Cardiac fibroblast (primary cell): Measurements from ENCODE around the gene SEMA5B.

Experiments
- DNase-seq, 2 donors: peaks; one replicate each; pipeline versions ENCODE4 v3.0.0 to v3.0.0-alpha.2; 2010; ENCODE audit warnings: low read depth in 2 of 2
- H3K4me3 ChIP-seq, 2 donors: replicated peaks in 1 of 2; 1 replicate in 1 of 2; 2 replicates in 1 of 2; pipeline ENCODE4 v1.5.1; 2011; ENCODE audit warnings: low read depth in 2 of 2, low read length in 2 of 2, mild to moderate bottlenecking in 2 of 2, moderate library complexity in 1 of 2
- CTCF ChIP-seq: IDR thresholded peaks from one replicate; pipeline ENCODE4 v1.5.1; 2011; ENCODE audit warnings: low read depth, mild to moderate bottlenecking, low read length, inconsistent platforms

The SEMA5B gene

DNA sequence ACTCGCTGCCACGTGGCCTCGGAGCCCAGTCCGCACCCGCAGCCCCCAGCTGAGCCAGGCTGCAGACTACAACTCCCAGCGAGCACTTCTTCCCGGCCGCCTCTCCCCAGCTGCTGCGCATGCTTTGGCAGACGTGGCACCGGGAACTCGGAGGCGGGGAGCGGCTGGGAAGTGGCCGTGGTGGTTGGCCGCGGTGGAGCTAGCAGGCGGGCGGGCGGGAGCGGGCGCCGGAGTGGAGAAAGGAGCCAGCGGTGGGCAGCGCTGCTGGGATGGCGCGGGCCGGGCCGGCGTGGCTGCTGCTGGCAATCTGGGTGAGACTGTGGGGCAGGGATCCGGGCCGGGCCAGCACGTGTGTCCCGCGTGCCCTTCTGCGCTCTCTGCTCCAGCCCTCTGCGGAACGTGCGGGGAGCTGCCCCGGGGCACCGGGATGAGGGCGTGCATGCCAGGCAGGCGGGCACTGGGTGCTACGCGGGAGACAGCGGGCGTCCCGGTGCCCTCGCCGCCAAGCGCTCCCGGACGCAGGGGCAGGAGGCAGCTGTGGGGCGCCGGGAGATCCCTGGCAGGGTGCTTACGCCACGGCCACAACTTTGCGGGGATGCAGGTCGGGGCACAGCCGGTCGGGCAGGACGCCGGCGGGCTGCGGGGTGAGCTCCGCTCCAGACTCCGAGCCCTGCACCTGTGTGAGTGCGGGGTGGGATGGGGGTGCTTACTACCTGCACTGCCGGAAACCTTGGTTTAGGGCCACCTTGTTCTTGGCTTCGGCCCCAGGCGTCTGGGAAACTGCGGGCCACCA is 39.5 kb upstream of the SEMA5B start, which contains the start of gene PDIA5:
Gene PDIA5, plus strand, starts transcription at position 130 of the 793 bp plus-strand sequence. Its CDS starts 140 bp downstream, at position 270.
- H3K4me3 ChIP-seq: peak within 1 kb of the TSS; percentile 92 to 97
- DNase-seq: peak; percentile 89 to 92
- TF ChIP-seq CTCF: no peak

DNA sequence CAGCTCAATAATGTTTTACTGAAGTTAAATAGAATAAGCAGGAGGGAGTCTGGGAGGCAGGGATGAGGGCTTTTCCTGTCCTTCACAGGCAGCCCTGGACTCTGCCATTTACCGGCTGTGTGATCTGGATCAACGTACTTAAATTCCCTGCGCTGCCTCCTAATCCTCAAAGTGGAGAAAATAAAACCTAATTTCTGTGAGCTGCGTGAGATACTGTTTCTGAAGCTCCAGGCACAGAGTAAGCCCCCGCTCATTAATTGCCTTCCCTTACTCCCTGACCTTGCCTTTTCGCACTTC is 39.0 kb upstream of the SEMA5B start:
- DNase-seq: no peak
- no peak for TF ChIP-seq CTCF
- peak overlapping the region; percentile 92 to 97 for H3K4me3 ChIP-seq

- no peak for TF ChIP-seq CTCF
- no peak overlapping the region for H3K4me3 ChIP-seq
- DNase-seq: no peak
Measured at GRCh38 chr3:123064914-123065313, 37.4 kb upstream of the SEMA5B start.

- TF ChIP-seq CTCF: no peak
- no peak for DNase-seq
- H3K4me3 ChIP-seq: no peak overlapping the region
Measured at GRCh38 chr3:123064506-123064905, 36.9 kb upstream of the SEMA5B start.

DNA sequence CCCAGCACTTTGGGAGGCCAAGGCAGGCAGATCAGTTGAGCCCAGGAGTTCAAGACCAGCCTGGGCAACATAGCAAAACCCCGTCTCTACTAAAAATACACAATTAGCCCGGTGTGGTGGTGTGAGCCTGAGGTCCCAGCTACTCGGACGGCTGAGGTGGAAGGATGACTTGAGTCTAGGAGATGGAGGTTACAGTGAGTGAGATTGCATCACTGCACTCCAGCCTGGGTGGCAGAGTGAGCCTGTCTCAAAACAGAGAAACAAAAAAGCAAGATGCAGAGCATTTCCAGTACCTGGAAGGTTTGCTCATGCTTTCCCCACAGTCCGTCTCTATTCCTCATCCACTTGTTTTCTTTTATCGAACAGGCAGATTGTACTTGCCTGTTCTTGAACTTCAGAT is 35.5 kb upstream of the SEMA5B start:
- TF ChIP-seq CTCF: no peak
- no peak overlapping the region for H3K4me3 ChIP-seq
- no peak for DNase-seq

DNA sequence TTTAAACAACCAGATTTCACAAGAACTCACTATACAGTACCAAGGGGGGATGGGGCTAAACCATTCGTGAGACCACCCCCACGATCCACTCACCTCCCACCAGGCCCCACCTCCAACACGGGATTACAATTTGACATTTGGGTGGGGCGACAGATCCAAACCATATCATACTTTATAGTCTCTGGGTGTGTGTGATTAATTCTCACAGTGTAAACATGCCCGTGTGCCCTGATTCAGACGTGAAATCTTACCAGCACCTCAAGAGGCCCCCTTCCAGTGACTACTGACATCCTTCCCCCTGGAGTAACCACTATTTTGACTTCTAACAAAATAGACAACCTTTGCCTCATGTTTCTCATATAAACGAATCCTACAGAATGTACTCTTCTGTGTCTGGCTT is 34.3 kb upstream of the SEMA5B start:
- TF ChIP-seq CTCF: no peak
- DNase-seq: no peak
- no peak overlapping the region for H3K4me3 ChIP-seq

GRCh38 chr3:123060054-123060453 is 32.5 kb upstream of the SEMA5B start:
- TF ChIP-seq CTCF: no peak
- no peak overlapping the region for H3K4me3 ChIP-seq
- no peak for DNase-seq
